Ascending aorta (tissue), 2 donors: ENCODE measurements around the gene STRADB. TPM values are rescaled to one million over a fixed set of nuclear protein-coding genes. Genes with fewer than 3 reads are reported as not detected.
A peak's percentile ranks its signal among the peaks of the same experiment; 100 is the strongest.

Source experiments
- DNase-seq, 2 donors: peaks; one replicate each; pipeline ENCODE4 v3.0.0-alpha.2; 2019; ENCODE audit warnings: low spot score in 2 of 2
- H3K27ac ChIP-seq, 2 donors: fragments of 200-600 bp; sonication (generic); one replicate each; pipeline ENCODE4 v1.5.1; 2016 to 2017; ENCODE audit warnings: mild to moderate bottlenecking in 1 of 2
- H3K27me3 ChIP-seq: fragments of 200-600 bp; sonication (generic); one replicate; pipeline ENCODE4 v1.5.1; 2017
- H3K36me3 ChIP-seq, 2 donors: fragments of 200-600 bp; sonication (generic); one replicate each; pipeline ENCODE4 v1.5.1; 2016
- H3K4me1 ChIP-seq, 2 donors: fragments of 200-600 bp; sonication (generic); one replicate each; pipeline ENCODE4 v1.5.1; 2016 to 2017; ENCODE audit warnings: mild to moderate bottlenecking in 1 of 2
- H3K4me3 ChIP-seq, 2 donors: fragments of 200-600 bp; sonication (generic); one replicate each; pipeline ENCODE4 v1.5.1; 2016 to 2017; ENCODE audit warnings: mild to moderate bottlenecking in 1 of 2
- H3K9me3 ChIP-seq, 2 donors: fragments of 200-600 bp; sonication (generic); one replicate each; pipeline ENCODE4 v1.5.1; 2016
- intact Hi-C: fragments of 100-400 bp; cut with DNase I; formaldehyde crosslinking; loops from one replicate; pipeline ENCODE4 v1.15.1; 2023
- total RNA-seq: library from RNA; depleted of rRNA; stranded (reverse); fragments of >200 nt; gene quantifications from one replicate; pipeline ENCODE4 v1.1.0, GENCODE V29; 2016
- TF ChIP-seq, protein P1 (sequence below), 3 experiments: fragments of 200-600 bp in 2 of 3; fragments of 450-650 bp in 1 of 3; sonication (generic) in 2 of 3; IDR thresholded peaks; one replicate each; pipeline ENCODE4 v1.5.1; 2016 to 2019; ENCODE audit warnings: antibody characterized with exemption in 3 of 3, mild to moderate bottlenecking in 1 of 3, moderate library complexity in 1 of 3

Gene STRADB, protein sequence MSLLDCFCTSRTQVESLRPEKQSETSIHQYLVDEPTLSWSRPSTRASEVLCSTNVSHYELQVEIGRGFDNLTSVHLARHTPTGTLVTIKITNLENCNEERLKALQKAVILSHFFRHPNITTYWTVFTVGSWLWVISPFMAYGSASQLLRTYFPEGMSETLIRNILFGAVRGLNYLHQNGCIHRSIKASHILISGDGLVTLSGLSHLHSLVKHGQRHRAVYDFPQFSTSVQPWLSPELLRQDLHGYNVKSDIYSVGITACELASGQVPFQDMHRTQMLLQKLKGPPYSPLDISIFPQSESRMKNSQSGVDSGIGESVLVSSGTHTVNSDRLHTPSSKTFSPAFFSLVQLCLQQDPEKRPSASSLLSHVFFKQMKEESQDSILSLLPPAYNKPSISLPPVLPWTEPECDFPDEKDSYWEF
- 22.8 TPM for total RNA-seq

DNA sequence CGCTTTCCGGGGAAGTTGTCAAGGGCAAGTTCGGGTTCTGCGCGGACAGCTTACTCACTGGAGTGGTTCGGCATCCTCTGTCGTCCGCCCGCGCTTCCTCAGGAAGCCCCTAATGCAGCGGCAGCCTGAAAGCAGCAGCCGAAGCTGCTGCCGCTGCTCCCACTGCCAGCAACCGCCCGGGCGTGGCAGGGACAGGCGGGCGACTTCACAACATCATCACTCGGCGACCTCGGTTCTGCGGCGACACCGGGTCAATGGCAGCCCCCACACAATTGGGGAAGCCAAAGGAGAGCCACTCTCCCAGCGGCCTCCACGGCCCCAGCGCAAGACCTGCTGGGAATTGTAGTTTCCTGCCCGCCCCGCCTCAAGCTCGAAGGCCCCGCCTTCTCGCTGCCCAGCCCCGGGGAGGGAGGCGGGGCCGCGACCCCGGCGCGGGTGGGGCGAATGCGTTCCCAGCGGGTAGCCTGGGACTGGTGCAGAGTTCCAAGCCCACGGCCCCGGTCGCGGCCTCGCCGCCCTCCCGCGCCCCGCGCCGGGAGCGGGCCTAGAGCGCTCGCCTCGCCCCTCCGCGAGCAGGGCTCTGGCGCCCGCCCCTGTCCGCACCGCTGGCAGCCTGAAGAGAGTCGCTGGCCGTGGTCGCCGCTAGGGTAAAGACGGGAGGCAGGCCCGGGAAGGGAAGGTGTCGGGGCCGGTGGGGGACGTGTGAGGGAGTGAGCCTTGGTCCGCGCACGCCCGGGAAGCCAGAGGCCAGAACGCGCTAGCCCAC lies at the start of gene STRADB, which contains the start of gene TRAK2:
Gene STRADB, plus strand, starts transcription at position 449 of the 766 bp plus-strand sequence. CDS start 3,101 bp downstream, outside the sequence.
Gene TRAK2, minus strand, starts transcription at position 167 of the 766 bp plus-strand sequence. CDS start 30,951 bp downstream, outside the sequence.
- Histone ChIP-seq H3K27me3 (no peaks in the 10 kb centered on the region), H3K27ac (peak within 1 kb of the TSS; percentile 80 to 89), H3K4me1 (peaks cover 10 to 28% of the 10 kb centered on the region in 2 donors), H3K4me3 (peak within 1 kb of the TSS; percentile 88 to 90), H3K36me3 (peaks cover 3 to 16% of the 10 kb centered on the region in 2 donors), H3K9me3 (no peaks in the 10 kb centered on the region)
- intact Hi-C loops, result loop anchor here (1.0 to 10.0 kb wide), 4 partner anchors 45 to 215 kb away; partner anchors contain the start of gene TMEM237
- DNase-seq, result peak; percentile 85 to 97
- TF ChIP-seq, protein P1, sequence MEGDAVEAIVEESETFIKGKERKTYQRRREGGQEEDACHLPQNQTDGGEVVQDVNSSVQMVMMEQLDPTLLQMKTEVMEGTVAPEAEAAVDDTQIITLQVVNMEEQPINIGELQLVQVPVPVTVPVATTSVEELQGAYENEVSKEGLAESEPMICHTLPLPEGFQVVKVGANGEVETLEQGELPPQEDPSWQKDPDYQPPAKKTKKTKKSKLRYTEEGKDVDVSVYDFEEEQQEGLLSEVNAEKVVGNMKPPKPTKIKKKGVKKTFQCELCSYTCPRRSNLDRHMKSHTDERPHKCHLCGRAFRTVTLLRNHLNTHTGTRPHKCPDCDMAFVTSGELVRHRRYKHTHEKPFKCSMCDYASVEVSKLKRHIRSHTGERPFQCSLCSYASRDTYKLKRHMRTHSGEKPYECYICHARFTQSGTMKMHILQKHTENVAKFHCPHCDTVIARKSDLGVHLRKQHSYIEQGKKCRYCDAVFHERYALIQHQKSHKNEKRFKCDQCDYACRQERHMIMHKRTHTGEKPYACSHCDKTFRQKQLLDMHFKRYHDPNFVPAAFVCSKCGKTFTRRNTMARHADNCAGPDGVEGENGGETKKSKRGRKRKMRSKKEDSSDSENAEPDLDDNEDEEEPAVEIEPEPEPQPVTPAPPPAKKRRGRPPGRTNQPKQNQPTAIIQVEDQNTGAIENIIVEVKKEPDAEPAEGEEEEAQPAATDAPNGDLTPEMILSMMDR (IDR thresholded peaks at IDR 0.05), result peak; percentile 18 to 31 (median 20)

DNA sequence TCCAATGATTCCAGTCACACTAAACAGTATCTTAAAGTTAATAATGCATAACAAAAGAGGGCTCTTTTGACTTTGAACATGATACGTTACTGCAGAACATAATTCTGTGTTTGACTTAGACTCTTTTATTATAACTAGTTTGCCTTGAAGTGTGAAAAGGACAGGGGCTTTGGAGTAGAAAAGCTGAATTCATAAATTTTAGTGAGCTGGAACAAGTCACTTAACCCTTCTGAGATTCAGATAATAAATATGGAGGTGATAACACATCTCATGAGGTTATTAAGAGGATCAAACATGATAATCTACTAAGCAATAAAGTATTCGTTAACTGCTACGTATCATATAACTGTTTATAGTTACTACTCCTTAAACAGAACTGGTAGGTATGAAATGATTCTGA lies 49.7 kb upstream of the STRADB start:
- intact Hi-C loops, result no loop called here
- DNase-seq, result no peak
- TF ChIP-seq, protein P1 (IDR thresholded peaks at IDR 0.05), result no peak

DNA sequence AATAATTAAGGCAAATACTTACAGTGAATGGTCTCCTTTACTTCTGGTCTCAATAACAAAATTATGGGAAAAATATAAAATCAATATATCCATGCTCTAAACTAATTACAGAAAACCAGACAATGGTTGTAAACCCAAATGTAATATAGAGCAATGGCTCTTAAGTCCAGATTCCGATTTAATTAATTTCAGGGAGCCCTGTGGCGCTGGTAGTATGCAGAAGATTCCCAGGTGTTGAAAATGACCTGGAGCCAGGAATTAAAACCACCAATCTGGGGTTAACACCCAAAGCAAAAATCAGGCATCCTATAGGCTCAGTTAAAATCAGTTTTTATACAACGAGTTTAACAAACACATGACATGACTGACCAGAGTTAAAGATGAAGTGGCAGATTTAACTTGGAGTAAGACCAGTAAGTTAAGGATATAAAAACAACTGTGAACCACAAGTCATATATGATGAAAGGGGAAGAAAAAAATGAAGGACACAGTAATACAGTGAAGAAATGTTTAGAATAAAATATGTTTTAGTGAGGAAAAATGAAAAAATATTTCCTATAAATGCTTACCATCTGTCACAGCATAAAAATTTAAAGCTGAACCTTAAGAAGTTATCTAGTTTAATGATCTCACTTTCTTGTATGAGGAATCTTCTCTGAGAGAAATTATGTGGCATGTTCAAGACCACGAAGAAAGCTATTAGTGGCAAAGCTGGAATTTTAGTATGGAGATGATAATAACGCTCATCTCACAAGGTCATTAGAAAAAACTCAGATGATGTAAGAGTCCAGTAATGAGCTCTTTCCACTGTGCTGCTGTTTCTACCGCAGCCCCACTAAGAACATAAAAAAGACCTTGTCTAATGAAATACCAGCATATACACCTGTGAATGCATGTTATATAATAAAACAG lies 48.6 kb upstream of the STRADB start:
- H3K27ac ChIP-seq, result peak overlapping the region; percentile 36 to 52
- no peak for DNase-seq
- H3K4me1 ChIP-seq, result peaks cover 6 to 30% of the 10 kb centered on the region in 2 donors

More for the DNA sequence above, 49.7 kb upstream of the STRADB start:
- peaks cover 9 to 30% of the 10 kb centered on the region in 2 donors for H3K36me3 ChIP-seq
- H3K4me1 ChIP-seq, result peaks cover 6 to 27% of the 10 kb centered on the region in 2 donors
- no peaks in the 10 kb centered on the region for H3K27me3 ChIP-seq
- H3K9me3 ChIP-seq, result no peaks in the 10 kb centered on the region
- H3K27ac ChIP-seq, result no peak overlapping the region
- no peak overlapping the region for H3K4me3 ChIP-seq

DNA sequence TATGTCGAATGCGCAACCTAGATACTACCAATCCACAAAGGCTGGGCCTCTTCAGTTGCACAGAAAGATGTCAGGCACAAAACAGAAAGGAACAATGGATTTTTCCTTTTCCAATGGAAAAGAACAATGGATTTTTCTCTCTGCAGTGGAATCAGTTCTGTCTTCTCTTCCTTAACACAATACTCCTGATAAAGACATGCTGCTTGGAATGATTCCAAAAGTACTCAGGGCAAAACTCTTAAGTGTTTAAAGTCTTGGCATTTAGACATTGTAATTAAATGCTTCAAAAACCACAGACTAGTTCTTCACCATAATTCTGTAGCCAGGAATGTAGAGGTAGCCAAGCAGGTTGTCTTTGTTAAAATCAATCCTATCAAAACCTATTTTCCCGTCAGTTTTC lies 47.7 kb upstream of the STRADB start:
- peaks cover 6 to 35% of the 10 kb centered on the region in 2 donors for H3K4me1 ChIP-seq
- TF ChIP-seq, protein P1 (IDR thresholded peaks at IDR 0.05), result no peak
- no peaks in the 10 kb centered on the region for H3K27me3 ChIP-seq
- no peak for DNase-seq
- no peak overlapping the region for H3K4me3 ChIP-seq
- no peaks in the 10 kb centered on the region for H3K9me3 ChIP-seq
- intact Hi-C loops, result no loop called here
- peaks cover 3 to 11% of the 10 kb centered on the region in 2 donors for H3K36me3 ChIP-seq
- peak overlapping the region in 1 of 2 donors; percentile 15 for H3K27ac ChIP-seq

More for the DNA sequence above, 48.6 kb upstream of the STRADB start:
- Histone ChIP-seq H3K27me3 (no peaks in the 10 kb centered on the region), H3K9me3 (no peaks in the 10 kb centered on the region), H3K36me3 (peaks cover 8 to 19% of the 10 kb centered on the region in 2 donors), H3K4me3 (no peak overlapping the region)
- TF ChIP-seq, protein P1 (IDR thresholded peaks at IDR 0.05), result no peak
- intact Hi-C loops, result no loop called here
